Activated CD4-positive, alpha-beta T cell treated with anti-CD3 and anti-CD28 coated beads for 36 hours (primary cell): ENCODE results near the gene SLC4A4. TPM values are rescaled to one million over a fixed set of nuclear protein-coding genes. Genes with fewer than 3 reads are reported as not detected.

ENCODE experiments used
- ATAC-seq: fragments of 200-7000 bp; cut with Tn5 transposase; one replicate; pipeline ENCODE4 v1.10.0; 2021; ENCODE audit warnings: mild to moderate bottlenecking, moderate library complexity
- CTCF ChIA-PET: fragments of 350-600 bp; sonication (Branson Sonifier 250); formaldehyde crosslinking; loops from one replicate; lab custom pipeline; 2021; ENCODE audit warnings: antibody characterized with exemption; lab: Charles Lee
- POLR2A ChIA-PET: fragments of 350-600 bp; sonication (Branson Sonifier 250); formaldehyde crosslinking; loops from one replicate; lab custom pipeline; 2021; ENCODE audit warnings: antibody characterized with exemption, inconsistent platforms; lab: Charles Lee
- DNase-seq: peaks from one replicate; pipeline ENCODE4 v3.0.0-alpha.2; 2020
- H3K27ac Mint-ChIP-seq: one replicate; pipeline ENCODE4 v1.8.0; 2021; ENCODE audit warnings: mixed read lengths
- H3K27me3 Mint-ChIP-seq: one replicate; pipeline ENCODE4 v1.8.0; 2021; ENCODE audit warnings: mixed read lengths
- H3K36me3 Mint-ChIP-seq: one replicate; pipeline ENCODE4 v1.8.0; 2021; ENCODE audit warnings: low read depth, mixed read lengths
- H3K4me1 Mint-ChIP-seq: one replicate; pipeline ENCODE4 v1.8.0; 2021; ENCODE audit warnings: mixed read lengths
- H3K4me3 Mint-ChIP-seq: one replicate; pipeline ENCODE4 v1.8.0; 2021; ENCODE audit warnings: mild to moderate bottlenecking, moderate library complexity, mixed read lengths
- H3K9me3 Mint-ChIP-seq: one replicate; pipeline ENCODE4 v1.8.0; 2021; ENCODE audit warnings: low read depth, mixed read lengths
- intact Hi-C, 2 experiments: fragments of 100-400 bp; cut with DNase I in 1 of 2; cut with micrococcal nuclease in 1 of 2; formaldehyde crosslinking; loops; one replicate each; pipeline versions ENCODE4 v1.14.2 to v1.15.1; 2022 to 2024; cut with DNase I, micrococcal nuclease
- total RNA-seq, 2 experiments: library from RNA; stranded (reverse); gene quantifications; one replicate each; pipeline ENCODE4 v1.2.3, GENCODE V29; 2021

SLC4A4 gene
- total RNA-seq, 2 experiments from 2014 or later = 0.16 TPM; not detected in 1

DNA sequence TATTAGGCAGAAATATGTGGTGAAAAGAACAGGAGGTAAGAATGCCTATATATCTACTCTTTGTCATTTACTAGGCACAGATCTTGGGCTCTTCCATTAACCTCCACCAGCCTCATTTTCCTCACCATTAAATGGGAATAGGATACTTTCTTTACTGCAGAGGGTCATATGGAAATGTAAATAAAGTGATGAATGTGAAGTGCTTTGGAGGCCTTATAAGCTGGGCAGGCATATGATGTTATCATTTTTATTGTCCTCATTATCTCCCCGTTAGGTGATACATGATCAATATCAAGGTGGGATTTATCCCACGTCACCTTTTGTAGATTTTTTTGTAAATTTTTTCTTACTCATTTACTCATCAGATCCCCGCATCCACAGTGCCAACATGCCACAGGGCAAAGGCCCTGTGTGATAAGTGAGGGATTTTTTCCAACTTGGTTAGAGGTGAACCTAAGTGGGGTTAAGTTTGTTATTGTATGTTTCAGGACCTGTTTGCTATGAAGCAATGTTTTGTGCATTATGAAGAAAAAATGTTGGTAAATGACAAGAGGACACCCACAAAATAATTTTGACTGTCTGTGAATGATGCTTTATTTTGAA lies 107.8 kb downstream of the SLC4A4 start:
- H3K36me3 Mint-ChIP-seq = no peaks in the 10 kb centered on the region
- POLR2A ChIA-PET = no interaction called here
- intact Hi-C loops = no loop called here
- H3K4me3 Mint-ChIP-seq = no peak overlapping the region
- no peak overlapping the region for H3K27ac Mint-ChIP-seq
- no peak for ATAC-seq
- H3K9me3 Mint-ChIP-seq = no peaks in the 10 kb centered on the region
- no peaks in the 10 kb centered on the region for H3K4me1 Mint-ChIP-seq
- peaks cover 7% of the 10 kb centered on the region for H3K27me3 Mint-ChIP-seq
- CTCF ChIA-PET = no interaction called here
- no peak for DNase-seq

DNA sequence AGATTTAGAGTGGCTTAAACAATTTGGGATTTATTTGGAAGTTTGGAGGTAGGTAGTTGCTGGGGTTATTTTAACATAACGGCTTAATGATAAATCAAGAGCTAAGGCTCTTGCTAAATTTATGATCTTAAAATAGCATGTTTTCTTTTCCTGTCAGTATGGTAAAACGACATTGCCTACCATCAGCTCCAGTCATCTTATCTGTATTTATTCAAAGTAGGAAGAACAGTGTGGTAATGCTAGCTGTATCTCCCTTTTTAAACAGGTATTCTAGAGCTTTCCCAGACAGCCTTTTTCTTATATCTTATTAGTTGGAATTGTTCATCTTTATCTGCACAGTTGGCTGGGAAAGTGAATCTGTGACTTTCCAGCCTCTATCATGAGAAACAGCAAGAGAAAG lies 110.2 kb downstream of the SLC4A4 start:
- ChIA-PET CTCF (interaction anchor here (0.7 to 1.2 kb wide), 2 partner anchors 17 to 1078 kb away, joined by 3 read pairs; no protein-coding TSS in a partner anchor), POLR2A (no interaction called here)
- no peaks in the 10 kb centered on the region for H3K4me1 Mint-ChIP-seq
- H3K36me3 Mint-ChIP-seq = no peaks in the 10 kb centered on the region
- H3K27ac Mint-ChIP-seq = no peak overlapping the region
- no peak overlapping the region for H3K4me3 Mint-ChIP-seq
- no peak for DNase-seq
- H3K27me3 Mint-ChIP-seq = peaks cover 4% of the 10 kb centered on the region
- ATAC-seq = no peak
- intact Hi-C loops = no loop called here
- H3K9me3 Mint-ChIP-seq = no peaks in the 10 kb centered on the region

DNA sequence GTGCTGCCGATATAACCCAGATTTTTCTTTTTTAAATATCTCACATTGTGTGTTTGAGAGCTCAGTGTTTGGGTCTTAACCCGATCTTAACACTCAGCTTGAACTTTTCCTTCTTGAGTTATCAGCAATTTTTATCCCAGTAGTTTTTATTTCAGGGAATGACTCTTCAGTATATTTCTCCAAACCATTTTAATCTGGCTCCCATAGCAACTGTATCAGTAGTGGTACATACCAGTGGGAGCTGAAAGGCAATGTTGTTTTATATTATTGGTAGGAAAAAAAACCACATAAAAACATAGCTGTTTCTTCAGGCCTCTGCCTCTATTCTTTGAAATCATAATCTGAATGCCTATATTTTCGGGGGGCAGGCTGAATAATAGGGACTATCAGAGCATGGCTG lies 111.1 kb downstream of the SLC4A4 start:
- ChIA-PET CTCF (interaction anchor here (1.2 kb wide), 1 partner anchor 16 kb away, joined by 3 read pairs; no protein-coding TSS in a partner anchor), POLR2A (no interaction called here)
- ATAC-seq (no peak), DNase-seq (no peak)
- H3K36me3 Mint-ChIP-seq = no peaks in the 10 kb centered on the region
- H3K27ac Mint-ChIP-seq = no peak overlapping the region
- peaks cover 4% of the 10 kb centered on the region for H3K27me3 Mint-ChIP-seq
- H3K9me3 Mint-ChIP-seq = no peaks in the 10 kb centered on the region
- no peak overlapping the region for H3K4me3 Mint-ChIP-seq
- intact Hi-C loops = no loop called here
- no peaks in the 10 kb centered on the region for H3K4me1 Mint-ChIP-seq

DNA sequence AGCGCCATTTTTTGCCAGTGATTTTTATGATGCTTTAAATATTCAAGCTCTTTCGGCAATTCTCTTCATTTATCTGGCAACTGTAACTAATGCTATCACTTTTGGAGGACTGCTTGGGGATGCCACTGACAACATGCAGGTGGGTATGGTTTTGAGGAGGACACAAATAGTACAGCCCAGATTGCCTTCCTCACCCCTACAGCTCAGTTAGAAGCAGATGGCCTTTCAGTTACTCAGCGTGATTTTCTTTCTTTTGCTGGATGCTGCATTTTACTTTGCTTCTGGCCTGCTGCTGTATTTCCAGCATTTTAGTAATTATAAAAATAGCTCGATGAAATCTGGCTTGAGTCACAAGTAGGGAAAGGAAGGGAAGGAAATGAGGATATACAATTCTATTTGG lies 114.7 kb downstream of the SLC4A4 start:
- ChIA-PET CTCF (interaction anchor here (0.7 kb wide), 1 partner anchor 68 kb away, joined by 3 read pairs; no protein-coding TSS in a partner anchor), POLR2A (no interaction called here)
- Mint-ChIP-seq H3K9me3 (no peaks in the 10 kb centered on the region), H3K36me3 (no peaks in the 10 kb centered on the region), H3K4me3 (no peak overlapping the region), H3K4me1 (no peaks in the 10 kb centered on the region), H3K27ac (no peak overlapping the region), H3K27me3 (peaks cover 4% of the 10 kb centered on the region)
- no peak for ATAC-seq
- no peak for DNase-seq
- intact Hi-C loops = no loop called here

DNA sequence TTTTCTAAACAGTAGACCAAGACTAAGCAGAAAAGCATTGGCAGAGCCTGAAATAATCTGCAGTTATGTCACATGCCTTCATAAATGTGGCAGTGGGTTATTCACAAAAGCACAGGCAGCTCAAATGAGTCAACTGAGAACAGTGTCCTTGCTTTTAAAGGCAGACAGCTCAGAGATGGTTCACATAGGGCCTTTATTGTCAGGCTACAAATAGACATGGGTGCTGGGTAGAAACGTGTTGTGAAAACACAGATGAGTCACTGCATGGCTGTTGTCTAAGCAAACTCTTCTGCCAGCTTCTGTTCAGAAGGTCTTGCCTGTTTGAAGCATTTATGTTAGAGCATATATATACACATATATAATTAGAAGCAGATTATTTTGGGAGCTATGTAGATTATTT lies 118.0 kb downstream of the SLC4A4 start:
- Mint-ChIP-seq H3K9me3 (no peaks in the 10 kb centered on the region), H3K4me1 (no peaks in the 10 kb centered on the region), H3K36me3 (no peaks in the 10 kb centered on the region), H3K27me3 (no peaks in the 10 kb centered on the region), H3K27ac (no peak overlapping the region), H3K4me3 (no peak overlapping the region)
- no peak for ATAC-seq
- no peak for DNase-seq
- ChIA-PET CTCF (no interaction called here), POLR2A (no interaction called here)
- intact Hi-C loops = no loop called here

DNA sequence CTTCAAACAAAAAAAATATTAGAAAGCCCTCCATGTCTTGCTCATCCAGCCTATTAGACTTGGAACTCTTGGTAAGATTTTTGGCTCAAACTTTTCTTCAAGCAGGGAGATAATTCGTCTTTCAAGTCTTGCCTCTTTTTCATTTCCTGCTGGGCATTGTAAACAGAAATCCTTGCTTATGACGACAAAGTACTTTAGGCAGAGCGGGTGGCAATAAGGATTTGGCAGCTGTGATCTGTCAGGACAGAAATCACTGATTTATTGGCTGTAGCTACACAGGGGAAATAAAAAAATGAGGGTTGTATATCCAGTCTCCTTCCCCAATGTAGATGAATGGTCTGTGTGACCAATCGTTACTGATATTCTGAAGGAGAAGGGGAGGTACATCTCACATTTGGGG lies 121.6 kb downstream of the SLC4A4 start:
- intact Hi-C loops = no loop called here
- no peak for ATAC-seq
- Mint-ChIP-seq H3K4me3 (no peak overlapping the region), H3K27me3 (no peaks in the 10 kb centered on the region), H3K27ac (no peak overlapping the region), H3K9me3 (no peaks in the 10 kb centered on the region), H3K4me1 (no peaks in the 10 kb centered on the region), H3K36me3 (no peaks in the 10 kb centered on the region)
- CTCF ChIA-PET = no interaction called here
- DNase-seq = no peak
- POLR2A ChIA-PET = no interaction called here

DNA sequence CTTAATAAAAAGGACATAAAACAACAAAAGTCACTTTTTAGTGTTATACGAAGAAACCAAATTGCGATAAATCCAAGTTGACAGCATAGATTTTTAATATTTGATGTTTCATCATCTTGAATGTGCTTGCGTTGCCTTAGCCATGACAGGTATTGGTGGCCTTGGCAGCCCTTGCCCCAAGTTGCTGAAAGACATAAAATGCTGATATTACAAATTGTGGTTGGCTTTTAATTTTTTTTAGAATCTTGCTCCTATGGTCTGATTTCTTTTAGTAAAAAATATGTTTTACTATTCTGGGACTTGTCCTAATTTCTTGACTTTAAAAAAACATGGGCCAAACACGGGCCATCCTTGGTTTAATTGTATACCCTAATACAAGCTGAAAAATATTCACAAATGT lies 122.6 kb downstream of the SLC4A4 start:
- intact Hi-C loops = no loop called here
- DNase-seq = no peak
- ChIA-PET POLR2A (no interaction called here), CTCF (interaction anchor here (0.7 kb wide), 1 partner anchor 122 kb away, joined by 4 read pairs; no protein-coding TSS in a partner anchor)
- no peak overlapping the region for H3K27ac Mint-ChIP-seq
- no peaks in the 10 kb centered on the region for H3K36me3 Mint-ChIP-seq
- no peaks in the 10 kb centered on the region for H3K4me1 Mint-ChIP-seq
- H3K9me3 Mint-ChIP-seq = no peaks in the 10 kb centered on the region
- no peaks in the 10 kb centered on the region for H3K27me3 Mint-ChIP-seq
- no peak for ATAC-seq
- no peak overlapping the region for H3K4me3 Mint-ChIP-seq

DNA sequence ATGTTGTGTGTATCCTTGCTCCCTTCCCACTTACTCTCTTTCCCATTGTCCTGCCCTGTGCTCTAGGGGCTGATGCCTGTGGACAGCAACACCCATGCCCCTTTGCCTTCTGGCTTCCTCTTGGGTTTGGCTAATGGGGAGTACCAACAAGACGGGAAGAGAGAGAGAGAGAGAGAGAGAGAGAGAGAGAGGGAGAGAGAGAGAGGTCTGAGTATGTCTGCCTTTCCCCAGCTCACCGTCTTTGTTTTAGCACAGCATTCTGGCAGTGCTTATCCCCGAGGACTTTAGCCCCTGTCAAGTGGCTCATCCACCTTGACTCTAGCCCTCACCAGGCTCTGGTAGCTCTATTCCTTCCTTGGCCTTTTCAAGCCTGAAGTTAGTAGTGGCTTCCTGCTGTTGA lies 128.0 kb downstream of the SLC4A4 start:
- Mint-ChIP-seq H3K36me3 (no peaks in the 10 kb centered on the region), H3K27ac (no peak overlapping the region), H3K9me3 (no peaks in the 10 kb centered on the region), H3K4me3 (no peak overlapping the region), H3K27me3 (no peaks in the 10 kb centered on the region), H3K4me1 (no peaks in the 10 kb centered on the region)
- POLR2A ChIA-PET = no interaction called here
- CTCF ChIA-PET = no interaction called here
- ATAC-seq = no peak
- intact Hi-C loops = no loop called here
- no peak for DNase-seq

DNA sequence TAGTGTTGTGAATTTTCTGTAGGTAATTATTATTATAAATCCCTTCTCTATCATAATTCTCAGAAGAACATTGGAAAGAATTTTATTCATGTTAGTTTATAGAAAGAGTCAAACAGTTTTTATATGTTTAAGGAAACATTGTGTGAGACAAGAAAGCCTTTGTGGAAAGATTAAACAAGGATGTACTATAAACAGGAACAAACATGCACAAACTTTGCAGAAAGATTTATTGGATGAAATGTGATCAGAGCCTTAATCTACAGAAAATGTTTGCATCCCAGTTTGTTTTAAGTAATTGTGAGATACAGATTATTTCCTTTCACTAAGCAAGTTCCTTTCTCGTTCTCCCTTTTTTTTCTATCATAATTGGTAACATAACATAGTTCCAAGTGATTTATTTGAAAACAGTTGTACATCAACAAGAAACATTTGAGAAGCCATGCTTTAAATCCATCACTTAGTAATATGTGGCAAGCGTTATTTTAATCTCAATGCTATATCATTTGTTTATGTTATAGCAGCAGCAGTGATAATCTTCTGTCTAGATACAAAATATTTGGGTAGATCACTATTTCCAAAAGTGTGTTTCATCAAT lies 129.4 kb downstream of the SLC4A4 start:
- no peak for ATAC-seq
- Mint-ChIP-seq H3K9me3 (no peaks in the 10 kb centered on the region), H3K27ac (no peak overlapping the region), H3K4me3 (no peak overlapping the region), H3K27me3 (no peaks in the 10 kb centered on the region), H3K36me3 (no peaks in the 10 kb centered on the region), H3K4me1 (no peaks in the 10 kb centered on the region)
- no peak for DNase-seq
- ChIA-PET CTCF (no interaction called here), POLR2A (no interaction called here)
- intact Hi-C loops = no loop called here

DNA sequence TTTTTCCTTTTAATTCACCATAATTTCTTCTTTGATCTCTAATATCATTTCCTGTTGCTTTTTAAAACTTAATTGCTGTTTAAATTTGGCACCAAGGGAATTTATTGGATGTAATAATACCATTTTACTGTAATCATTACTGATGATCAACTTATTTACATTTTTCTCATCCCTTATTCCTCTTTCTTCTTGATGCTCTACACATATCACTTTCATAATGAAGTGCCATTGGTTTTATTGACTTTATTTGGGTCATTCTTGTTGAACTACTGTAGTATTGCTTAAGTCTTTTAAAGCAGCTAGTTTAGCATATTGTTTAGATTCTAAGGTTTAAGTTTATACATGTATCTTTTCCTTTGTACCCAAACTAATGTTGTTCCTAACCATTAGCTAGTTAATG lies 130.7 kb downstream of the SLC4A4 start:
- no peaks in the 10 kb centered on the region for H3K36me3 Mint-ChIP-seq
- intact Hi-C loops = no loop called here
- POLR2A ChIA-PET = no interaction called here
- ATAC-seq = no peak
- no peaks in the 10 kb centered on the region for H3K4me1 Mint-ChIP-seq
- no peak for DNase-seq
- no peak overlapping the region for H3K27ac Mint-ChIP-seq
- H3K4me3 Mint-ChIP-seq = no peak overlapping the region
- H3K9me3 Mint-ChIP-seq = no peaks in the 10 kb centered on the region
- CTCF ChIA-PET = interaction anchor here (0.5 kb wide), 1 partner anchor 285 kb away, joined by 3 read pairs; no protein-coding TSS in a partner anchor
- H3K27me3 Mint-ChIP-seq = no peaks in the 10 kb centered on the region

DNA sequence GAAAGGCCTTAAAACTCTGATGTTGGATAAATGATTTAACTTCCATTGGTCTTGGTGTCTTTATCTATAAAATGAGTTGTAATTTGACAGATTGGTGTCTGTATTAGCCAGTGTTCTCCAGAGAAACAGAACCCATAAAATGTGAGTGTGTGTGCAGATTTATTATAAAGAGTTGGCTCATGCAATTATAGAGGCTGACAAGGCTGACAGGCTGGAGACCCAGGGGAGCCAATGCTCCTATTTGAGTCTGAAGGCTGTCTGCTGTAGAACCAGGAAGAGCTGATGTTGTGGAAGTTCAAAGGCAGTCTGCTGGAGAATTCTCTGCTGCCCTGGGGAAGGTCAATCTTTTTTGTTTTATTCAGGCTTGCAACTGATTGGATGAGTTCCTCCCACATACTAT lies 131.7 kb downstream of the SLC4A4 start:
- H3K4me1 Mint-ChIP-seq = no peaks in the 10 kb centered on the region
- no peak for DNase-seq
- H3K27ac Mint-ChIP-seq = no peak overlapping the region
- no peak for ATAC-seq
- H3K9me3 Mint-ChIP-seq = no peaks in the 10 kb centered on the region
- H3K27me3 Mint-ChIP-seq = no peaks in the 10 kb centered on the region
- no peak overlapping the region for H3K4me3 Mint-ChIP-seq
- intact Hi-C loops = no loop called here
- CTCF ChIA-PET = no interaction called here
- no peaks in the 10 kb centered on the region for H3K36me3 Mint-ChIP-seq
- POLR2A ChIA-PET = no interaction called here

DNA sequence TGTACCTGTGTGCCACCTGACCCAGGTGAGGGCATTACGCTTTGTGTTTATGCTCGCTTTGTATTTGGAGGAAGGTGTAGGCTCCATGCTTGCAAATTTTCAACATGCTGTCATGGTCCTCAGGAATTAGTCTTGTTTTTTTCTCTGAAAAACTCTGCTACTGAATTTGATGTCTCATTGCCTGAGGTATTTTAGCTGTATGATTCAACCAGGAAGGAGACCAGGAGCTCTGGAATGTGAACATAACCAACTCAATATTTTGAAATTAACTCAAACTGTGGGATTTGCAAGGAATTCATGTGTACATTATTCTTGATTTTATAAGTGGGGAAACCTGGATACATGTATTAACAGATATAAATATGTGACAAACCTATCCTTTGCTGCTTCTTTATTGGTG lies 134.1 kb downstream of the SLC4A4 start:
- DNase-seq = no peak

More for the DNA sequence above, 134.1 kb downstream of the SLC4A4 start:
- Mint-ChIP-seq H3K4me1 (no peaks in the 10 kb centered on the region), H3K4me3 (no peak overlapping the region), H3K27me3 (no peaks in the 10 kb centered on the region), H3K36me3 (no peaks in the 10 kb centered on the region), H3K9me3 (no peaks in the 10 kb centered on the region), H3K27ac (no peak overlapping the region)
- intact Hi-C loops = no loop called here
- no peak for ATAC-seq
- POLR2A ChIA-PET = no interaction called here
- CTCF ChIA-PET = no interaction called here
